G401 (cell line): ENCODE data around the gene BDH1. TPM values are rescaled to one million over a fixed set of nuclear protein-coding genes. Genes with fewer than 3 reads are reported as not detected.
A peak's percentile ranks its signal among the peaks of the same experiment; 100 is the strongest.

Source experiments
- DNase-seq: peaks from one replicate; pipeline ENCODE4 v3.0.0-alpha.2; 2015; ENCODE audit warnings: low spot score
- in situ Hi-C: cut with HindIII; loops from 2 replicates; pipeline ENCODE4 v1.10.0; 2016; ENCODE audit warnings: low sequenced_read_pairs, mixed read lengths
- total RNA-seq: library from RNA; depleted of rRNA; stranded (reverse); fragments of >200 nt; shearing (Covaris generic); gene quantifications from 2 replicates; pipeline ENCODE4 v1.2.3, GENCODE V29; 2014

BDH1 gene
- total RNA-seq, 1 experiment from 2014 or later: not detected

GRCh38 chr3:197498499-197499241 is 57.1 kb downstream of the BDH1 start:
- no peak for DNase-seq
- in situ Hi-C loops: no loop called here

DNA sequence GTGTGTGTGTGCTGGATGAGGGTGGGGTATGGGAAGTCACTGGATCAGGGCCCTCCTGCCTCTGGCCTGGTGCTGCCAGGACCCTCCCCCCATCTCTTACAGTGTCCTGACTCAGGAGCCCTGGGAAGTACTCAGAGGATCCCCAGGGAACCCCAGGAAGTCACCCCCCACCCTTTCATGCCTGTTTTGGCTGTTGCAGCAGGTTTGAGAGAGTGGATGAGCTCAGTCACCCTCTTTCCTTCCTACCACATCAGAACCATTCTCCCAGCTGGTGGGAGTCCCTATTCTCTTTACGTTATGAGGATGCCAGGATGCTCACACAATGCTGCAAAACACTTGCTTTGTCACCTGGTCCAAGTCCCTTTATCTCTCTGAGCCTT is 59.0 kb downstream of the BDH1 start:
- no peak for DNase-seq
- in situ Hi-C loops: no loop called here

DNA sequence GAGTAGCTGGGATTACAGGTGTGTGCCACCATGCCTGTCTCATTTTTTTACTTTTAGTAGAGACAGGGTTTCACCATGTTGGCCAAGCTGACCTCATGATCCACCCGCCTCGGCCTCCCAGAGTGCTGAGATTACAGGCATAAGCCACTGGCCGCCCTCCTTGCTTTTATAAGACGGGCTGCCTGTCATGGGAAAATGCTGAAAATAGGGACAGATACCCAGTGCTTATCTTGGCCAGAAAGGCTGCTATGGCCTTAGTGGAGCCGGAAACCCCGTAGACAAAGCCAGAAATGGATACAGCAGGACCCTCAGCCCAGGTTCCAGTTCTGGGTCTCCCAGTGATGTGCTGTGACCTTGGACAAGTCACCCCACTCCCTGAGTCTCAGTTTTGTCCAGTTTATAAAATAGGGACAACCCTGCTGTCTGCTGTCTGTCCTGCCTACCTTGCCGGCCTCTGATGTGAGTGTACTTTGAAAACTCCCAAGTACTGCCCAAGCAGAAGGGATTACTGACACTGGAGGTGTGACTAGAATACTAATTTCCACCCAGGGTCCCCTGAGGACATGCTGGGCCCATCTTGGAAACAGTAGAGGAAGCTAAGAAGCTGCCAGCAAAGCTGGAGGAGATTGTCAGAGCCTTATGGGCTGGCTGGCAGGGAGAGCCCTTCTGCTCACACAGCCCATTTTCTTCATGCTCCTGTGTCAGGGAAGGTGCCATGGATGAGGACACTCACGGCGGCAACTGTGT is 59.6 kb downstream of the BDH1 start:
- in situ Hi-C loops: no loop called here
- peak; percentile 64 for DNase-seq

DNA sequence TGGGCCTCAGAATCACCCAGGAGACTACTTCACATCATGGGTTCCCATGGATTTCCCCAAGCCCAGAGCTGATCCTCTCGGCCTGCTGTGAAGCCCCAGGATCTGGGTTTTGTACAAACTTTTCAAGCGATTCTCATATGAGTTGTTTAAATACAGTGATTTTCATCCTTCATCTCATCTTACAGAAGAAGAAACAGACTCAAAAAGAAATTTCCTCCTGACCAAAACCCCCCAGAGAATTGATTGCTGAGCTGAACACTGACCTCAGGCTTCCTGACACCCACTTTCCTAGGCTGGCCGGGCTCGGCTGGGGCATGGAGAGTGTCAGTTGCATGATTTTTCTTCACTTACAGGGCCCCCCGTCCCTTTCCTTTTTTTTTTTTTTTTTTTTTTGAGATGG is 60.3 kb downstream of the BDH1 start:
- in situ Hi-C loops: no loop called here
- DNase-seq: no peak

DNA sequence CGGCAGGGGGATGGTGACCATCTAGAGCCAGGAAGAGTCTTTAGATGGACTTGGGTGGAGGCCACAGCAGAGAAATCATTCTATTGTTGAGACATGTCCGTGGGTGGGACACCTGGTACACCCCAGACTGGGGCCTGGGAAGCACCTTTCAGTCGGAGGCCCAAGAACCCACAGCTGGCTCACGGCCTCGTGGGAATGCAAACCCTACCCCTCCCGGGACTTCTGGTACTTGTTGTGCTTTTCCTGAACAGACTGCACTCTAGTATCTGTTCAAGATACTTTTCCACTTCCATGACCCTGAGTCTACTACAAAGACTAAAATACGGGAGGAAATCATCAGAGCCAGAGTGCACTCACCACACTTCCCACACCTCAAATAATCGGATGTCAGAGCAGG is 60.7 kb downstream of the BDH1 start:
- in situ Hi-C loops: no loop called here
- DNase-seq: no peak

GRCh38 chr3:197494366-197495058 is 61.3 kb downstream of the BDH1 start:
- DNase-seq: no peak
- in situ Hi-C loops: no loop called here

- DNase-seq: no peak
- in situ Hi-C loops: no loop called here
These were observed 62.7 kb downstream of the BDH1 start for GRCh38 chr3:197493049-197493448.

DNA sequence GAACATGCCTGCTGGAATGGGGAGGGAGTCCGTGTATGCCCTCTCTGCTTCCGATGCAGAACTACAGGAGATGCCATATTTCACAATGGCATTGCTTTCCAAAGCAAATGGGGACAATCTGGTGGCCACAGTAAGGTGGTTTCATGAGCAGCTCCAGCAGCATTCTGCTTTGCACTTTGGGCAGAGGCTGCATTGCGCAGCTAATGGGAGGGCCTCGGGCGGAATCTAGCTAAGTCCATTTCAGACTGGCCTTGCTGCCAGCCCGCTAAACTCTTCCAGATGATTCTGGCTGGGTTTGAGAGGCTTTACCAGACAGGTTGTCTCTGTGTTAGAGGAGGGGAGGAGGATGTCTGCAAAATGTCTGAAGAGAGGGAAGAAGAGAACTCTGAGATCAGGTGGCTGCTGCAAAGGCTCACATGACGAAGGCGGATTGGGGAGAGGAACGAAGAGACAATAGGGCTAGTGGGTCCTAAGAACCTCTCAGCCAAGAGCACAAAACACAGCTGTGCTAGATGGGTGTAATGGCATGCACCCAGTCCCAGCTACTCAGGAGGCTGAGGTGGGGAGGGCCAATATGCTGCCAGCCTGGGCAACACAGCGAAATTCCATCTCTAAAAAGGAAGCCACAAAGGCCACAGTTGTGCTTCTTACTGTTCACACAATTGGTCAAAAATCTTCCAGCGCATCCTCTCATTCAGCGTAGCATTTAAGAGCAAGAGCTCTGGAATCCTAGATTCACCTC is 63.7 kb downstream of the BDH1 start:
- in situ Hi-C loops: no loop called here

DNA sequence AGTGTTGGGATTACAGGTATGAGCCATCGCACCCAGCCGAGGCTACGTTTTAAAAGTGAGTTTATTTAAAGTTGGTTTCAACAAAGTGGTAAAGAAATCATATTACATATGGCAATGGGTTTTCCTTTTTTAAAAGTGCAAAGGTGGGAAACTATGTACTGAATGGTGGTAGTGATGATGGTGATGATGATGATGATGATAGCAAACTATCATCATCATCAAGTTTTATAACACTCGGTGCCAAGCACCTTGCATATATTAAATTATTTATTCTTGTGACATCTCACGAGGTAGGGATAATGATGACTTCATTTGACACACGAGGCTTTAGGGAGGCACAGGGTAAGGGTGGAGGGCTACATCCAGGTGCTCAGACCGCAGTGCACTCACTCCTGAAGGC is 64.3 kb downstream of the BDH1 start:
- DNase-seq: no peak
- in situ Hi-C loops: no loop called here

More for the DNA sequence above, 63.7 kb downstream of the BDH1 start:
- no peak for DNase-seq

GRCh38 chr3:197490098-197491058 is 65.4 kb downstream of the BDH1 start:
- in situ Hi-C loops: no loop called here
- DNase-seq: no peak

- DNase-seq: no peak
- in situ Hi-C loops: no loop called here
These were observed 67.8 kb downstream of the BDH1 start for GRCh38 chr3:197487911-197488391.

DNA sequence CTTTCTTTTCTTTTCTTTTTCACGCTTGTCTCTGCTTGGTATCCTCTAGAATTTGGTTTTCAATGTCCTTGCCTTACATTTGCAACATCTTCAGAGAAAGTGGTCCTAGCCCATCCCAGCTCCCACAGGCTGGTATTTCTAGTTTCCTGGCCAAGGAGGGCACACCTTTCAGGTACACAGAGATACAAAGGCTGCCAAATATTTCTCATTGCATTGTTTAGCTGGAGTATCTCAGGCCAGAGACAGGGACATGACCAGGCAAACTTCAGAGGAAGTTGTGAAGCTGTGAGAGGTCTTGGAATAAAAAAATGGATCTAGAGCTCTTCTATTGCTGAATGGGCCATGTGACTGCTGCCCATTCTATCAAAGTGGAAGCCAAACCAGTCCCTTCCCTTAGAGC is 68.9 kb downstream of the BDH1 start:
- DNase-seq: no peak
- in situ Hi-C loops: no loop called here

DNA sequence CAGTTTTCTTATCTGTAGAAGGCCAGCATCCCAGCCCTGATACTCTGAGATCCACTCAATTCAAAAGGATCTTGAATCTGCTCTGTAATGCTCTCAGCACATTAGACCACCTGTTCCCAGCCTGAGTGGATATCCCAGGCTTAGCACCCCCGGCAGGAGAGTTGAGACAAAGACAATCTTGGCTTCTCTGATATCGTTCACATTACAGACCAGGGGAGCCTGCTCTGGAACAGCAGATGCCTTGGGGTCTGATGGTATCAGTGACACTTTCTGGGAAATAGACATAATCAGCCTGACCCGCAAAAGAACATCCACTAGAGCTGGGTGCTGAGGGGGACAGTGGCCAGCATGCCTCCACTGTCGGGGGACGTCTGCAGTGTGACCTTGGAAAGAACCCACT is 70.6 kb downstream of the BDH1 start:
- in situ Hi-C loops: no loop called here

GRCh38 chr3:197484204-197484901 is 71.4 kb downstream of the BDH1 start:
- in situ Hi-C loops: no loop called here
- DNase-seq: no peak

More for the DNA sequence above, 70.6 kb downstream of the BDH1 start:
- DNase-seq: no peak

- no peak for DNase-seq
These were observed 73.8 kb downstream of the BDH1 start for GRCh38 chr3:197482001-197482400.

DNA sequence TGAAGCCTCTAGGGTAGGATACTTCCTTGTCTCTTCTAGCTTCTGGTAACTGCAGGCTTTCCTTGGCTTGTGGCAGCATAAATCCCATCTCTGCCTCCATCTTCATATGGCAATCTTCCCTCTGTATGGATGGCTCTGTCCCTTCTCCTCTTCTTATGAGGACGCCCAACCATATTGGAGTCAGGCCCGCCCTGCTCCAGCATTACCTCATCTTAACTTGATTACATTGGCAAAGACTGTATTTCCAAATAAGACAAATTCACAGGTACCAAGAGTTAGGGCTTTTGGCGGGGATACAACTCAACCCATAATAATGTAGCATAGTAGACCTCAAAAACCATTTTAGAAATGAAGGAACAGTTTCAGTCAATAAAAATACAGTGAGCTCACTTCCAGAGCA is 75.4 kb downstream of the BDH1 start:
- in situ Hi-C loops: no loop called here
- no peak for DNase-seq

More at GRCh38 chr3:197482001-197482400, 73.8 kb downstream of the BDH1 start:
- in situ Hi-C loops: no loop called here

- DNase-seq: peak; percentile 88
- in situ Hi-C loops: no loop called here
These were observed 76.8 kb downstream of the BDH1 start for GRCh38 chr3:197478746-197479668.
